Activated CD4-positive, alpha-beta T cell treated with anti-CD3 and anti-CD28 coated beads, Interleukin-2, Interleukin-6, amounts not matched to agents 100 ng/mL and 50 ng/mL, durations not matched to agents 16 hours and 8 hours (primary cell): Measurements from ENCODE around the gene LRRC14B.
"Not testable (repeated sequence)": the region's sequence is repeated elsewhere in the genome, so short reads cannot be mapped to it uniquely, and the experiment has no call there.

ENCODE experiments used
- DNase-seq: peaks from one replicate; pipeline ENCODE4 v3.0.0-alpha.2; 2020

LRRC14B gene

GRCh38 chr5:194102-194501 lies 2.8 kb downstream of the LRRC14B start:
- DNase-seq = no peak

- no peak for DNase-seq
Measured at GRCh38 chr5:194603-195209, 3.4 kb downstream of the LRRC14B start.

- no peak for DNase-seq
Measured at GRCh38 chr5:195401-196160, 4.3 kb downstream of the LRRC14B start.

GRCh38 chr5:196350-196749 lies 5.1 kb downstream of the LRRC14B start:
- DNase-seq = no peak

- not testable (repeated sequence) for DNase-seq
Measured at GRCh38 chr5:197031-197430, 5.7 kb downstream of the LRRC14B start.

GRCh38 chr5:197892-198489 lies 6.7 kb downstream of the LRRC14B start:
- no peak for DNase-seq

GRCh38 chr5:198516-199196 lies 7.4 kb downstream of the LRRC14B start:
- DNase-seq = no peak

- no peak for DNase-seq
Measured at GRCh38 chr5:199197-199949, 8.1 kb downstream of the LRRC14B start.

GRCh38 chr5:199950-200645 lies 8.8 kb downstream of the LRRC14B start:
- DNase-seq = no peak

- DNase-seq = no peak
Measured at GRCh38 chr5:200985-201384, 9.7 kb downstream of the LRRC14B start.

- no peak for DNase-seq
Measured at GRCh38 chr5:201672-202071, 10.4 kb downstream of the LRRC14B start.

GRCh38 chr5:203246-203930 lies 12.1 kb downstream of the LRRC14B start:
- DNase-seq = no peak

- no peak for DNase-seq
Measured at GRCh38 chr5:204001-204400, 12.7 kb downstream of the LRRC14B start.

- no peak for DNase-seq
Measured at GRCh38 chr5:204462-204861, 13.2 kb downstream of the LRRC14B start.

- DNase-seq = no peak
Measured at GRCh38 chr5:204966-205670, 13.8 kb downstream of the LRRC14B start.

GRCh38 chr5:206406-206805 lies 15.1 kb downstream of the LRRC14B start:
- DNase-seq = no peak

- DNase-seq = no peak
Measured at GRCh38 chr5:206927-207536, 15.7 kb downstream of the LRRC14B start.

- DNase-seq = no peak
Measured at GRCh38 chr5:207599-207998, 16.3 kb downstream of the LRRC14B start.

GRCh38 chr5:208449-209114 lies 17.3 kb downstream of the LRRC14B start:
- DNase-seq = no peak

- peak; percentile 17 for DNase-seq
Measured at GRCh38 chr5:213803-214395, 22.6 kb downstream of the LRRC14B start.
